Activated CD4-positive, alpha-beta T cell treated with anti-CD3 and anti-CD28 coated beads, Interleukin-2, amount 50 U/mL, for 4 hours (primary cell): Measurements from ENCODE around the gene CAMTA2.
A peak's percentile ranks its signal among the peaks of the same experiment; 100 is the strongest.

ENCODE experiments used
- DNase-seq, 2 experiments: peaks; one replicate each; pipeline ENCODE4 v3.0.0-alpha.2; 2020

Gene CAMTA2

DNA sequence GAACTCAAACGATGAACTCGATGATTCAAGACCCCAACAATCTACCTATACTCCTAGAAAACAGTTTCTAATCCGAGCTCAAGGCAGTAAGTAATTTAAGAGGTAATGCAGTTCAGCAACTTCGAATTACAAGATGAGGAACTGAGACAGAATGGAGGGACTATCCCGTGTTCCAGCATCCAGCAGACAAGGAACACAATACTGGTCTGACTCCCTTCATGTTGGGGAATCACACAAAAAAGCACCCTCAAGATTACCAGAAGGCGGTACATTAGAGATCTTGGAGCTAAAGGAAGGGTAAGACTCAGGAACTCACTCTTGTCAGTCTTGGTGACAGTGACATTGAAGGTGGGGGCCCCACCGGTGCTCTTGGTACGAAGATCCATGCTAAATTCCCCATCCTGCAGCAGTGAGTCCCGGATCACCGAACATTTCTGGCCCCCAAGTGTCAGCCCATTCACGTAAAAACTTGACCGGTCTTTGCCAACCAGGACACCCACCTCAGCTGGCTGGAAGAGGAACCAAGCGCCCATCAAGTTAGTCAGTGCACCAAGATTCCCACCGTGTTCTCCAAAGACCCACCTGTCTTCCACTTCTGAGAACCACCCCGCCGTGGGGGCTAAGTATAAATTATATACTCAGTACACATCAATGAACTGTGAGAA is 41.0 kb downstream of the CAMTA2 start:
- no peak for DNase-seq

DNA sequence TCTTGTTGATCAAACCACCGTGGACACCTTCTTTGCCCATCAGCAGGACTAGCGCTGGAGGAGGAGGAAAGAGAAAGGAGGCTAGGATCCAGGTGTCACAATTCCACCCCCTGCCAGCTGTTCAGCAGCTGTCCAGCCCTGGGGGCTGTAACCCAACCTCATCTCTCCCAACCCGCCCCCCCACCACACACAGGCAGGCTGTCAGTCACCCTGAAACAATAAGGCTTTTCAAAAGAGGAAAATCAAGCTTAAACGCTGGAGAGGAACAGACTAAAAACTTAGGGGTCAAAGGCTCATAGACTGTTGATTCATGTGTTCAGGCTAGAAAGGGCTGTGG is 41.6 kb downstream of the CAMTA2 start:
- DNase-seq = no peak

DNA sequence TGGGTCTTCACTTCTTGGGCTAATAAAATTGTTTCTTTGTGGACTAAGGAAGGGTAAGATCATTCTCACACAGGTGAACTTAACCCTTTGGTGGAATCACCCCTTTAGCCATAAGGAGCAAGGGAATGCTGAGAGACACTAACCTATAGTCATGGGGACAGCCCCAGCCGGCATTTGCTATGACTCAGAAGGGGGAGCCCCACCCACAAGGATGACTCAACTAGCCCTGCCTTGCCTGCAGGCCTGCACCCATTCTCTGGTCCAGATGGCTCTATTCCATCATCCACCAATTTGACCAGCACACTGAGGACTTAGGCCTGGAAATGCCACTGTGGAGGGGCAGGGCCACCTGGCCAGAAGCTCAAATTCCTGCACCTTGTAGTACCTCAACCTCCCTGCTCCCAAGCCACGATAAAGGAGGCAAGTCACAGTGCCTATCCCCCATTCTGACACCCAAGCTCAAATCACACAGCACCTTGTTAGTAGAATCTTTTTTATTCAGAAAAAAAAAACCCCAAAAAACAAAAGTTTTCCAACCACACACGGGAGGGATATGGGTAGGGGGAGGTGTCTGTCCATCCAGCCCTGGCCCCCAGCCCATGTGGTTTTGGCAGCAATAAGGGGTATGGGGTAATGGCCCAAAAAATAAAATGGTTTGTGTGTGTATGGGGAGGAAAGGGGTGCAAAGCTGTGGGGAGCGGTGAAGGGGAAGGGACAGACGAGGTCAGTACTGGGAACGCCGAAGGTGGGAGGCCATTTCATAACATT is 42.1 kb downstream of the CAMTA2 start:
- peak; percentile 82 to 83 for DNase-seq

DNA sequence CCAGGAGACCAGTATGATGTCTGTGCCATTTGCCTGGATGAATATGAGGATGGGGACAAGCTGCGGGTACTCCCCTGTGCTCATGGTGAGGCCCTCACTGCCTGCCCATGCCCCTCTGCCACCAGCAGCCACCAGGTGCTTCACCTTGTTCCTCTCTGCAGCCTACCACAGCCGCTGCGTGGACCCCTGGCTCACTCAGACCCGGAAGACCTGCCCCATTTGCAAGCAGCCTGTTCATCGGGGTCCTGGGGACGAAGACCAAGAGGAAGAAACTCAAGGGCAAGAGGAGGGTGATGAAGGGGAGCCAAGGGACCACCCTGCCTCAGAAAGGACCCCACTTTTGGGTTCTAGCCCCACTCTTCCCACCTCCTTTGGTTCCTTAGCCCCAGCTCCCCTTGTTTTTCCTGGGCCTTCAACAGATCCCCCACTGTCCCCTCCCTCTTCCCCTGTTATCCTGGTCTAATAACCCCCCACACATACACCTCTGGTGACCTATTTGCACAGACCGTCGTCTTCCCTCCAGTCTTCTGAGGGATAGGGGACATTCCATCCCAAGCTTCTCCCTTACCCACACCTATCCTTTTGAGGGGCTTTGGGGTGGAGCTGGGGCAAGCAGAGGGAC is 42.8 kb downstream of the CAMTA2 start:
- DNase-seq = no peak

DNA sequence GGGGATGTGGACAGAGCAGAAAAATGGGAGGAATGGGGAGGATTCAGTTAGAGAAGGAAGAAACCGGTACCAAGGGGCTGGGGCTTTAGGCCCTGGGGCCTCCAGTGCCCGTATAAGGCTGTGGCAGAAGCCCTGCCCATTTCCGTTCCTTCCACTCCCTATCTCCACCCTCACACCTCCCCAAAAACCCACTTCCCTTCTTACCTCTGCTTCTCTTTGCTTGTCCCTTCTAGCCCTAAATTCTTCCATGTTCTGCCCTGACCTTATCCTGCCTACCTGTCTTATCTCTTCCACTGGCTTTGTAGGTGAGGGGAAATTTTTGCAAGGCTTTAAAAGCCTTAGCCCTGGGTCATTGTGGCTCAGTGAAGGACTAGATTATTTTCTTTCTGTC is 43.3 kb downstream of the CAMTA2 start:
- DNase-seq = no peak

DNA sequence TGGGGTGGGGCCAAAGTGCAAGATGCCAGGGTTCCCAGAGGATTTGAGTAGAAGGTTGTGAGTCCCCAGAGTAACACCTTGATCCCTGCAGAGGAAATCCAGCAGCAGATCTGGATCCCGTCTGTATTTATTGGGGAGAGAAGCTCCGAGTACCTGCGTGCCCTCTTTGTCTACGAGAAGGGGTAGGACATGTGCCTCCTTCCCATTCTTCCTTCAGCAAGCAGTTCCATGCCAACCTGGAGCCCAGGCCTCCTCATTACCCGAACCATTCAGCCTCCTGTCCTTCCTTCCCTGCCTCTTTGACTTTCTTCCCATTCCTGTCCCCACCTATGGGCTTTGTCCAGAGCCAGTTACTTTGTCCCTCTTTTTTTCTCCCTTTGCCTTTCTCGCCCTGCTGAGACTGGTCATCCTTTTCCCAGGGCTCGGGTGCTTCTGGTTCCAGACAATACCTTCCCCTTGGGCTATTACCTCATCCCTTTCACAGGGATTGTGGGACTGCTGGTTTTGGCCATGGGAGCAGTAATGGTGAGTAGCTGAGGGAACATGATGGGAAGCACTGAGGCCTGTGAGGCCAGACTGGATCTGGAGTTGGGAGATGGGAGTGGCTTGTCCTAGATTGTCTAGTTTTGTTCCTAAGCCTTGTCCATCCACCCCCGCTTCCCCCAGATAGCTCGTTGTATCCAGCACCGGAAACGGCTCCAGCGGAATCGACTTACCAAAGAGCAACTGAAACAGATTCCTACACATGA is 44.5 kb downstream of the CAMTA2 start:
- no peak for DNase-seq

DNA sequence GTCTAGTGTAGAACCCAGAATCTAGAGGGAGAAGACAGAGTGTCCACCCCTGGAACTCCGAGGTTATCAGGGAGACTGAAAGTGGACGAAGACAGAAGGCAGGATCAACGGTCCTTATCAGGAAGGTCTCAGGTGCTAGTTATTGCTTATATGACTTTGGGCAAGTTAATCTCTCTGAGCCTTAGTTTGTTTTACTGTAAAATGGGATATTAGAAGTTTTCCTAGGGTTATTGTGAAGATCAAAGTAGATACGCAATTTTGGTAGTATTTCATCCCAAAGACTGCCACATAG is 46.2 kb downstream of the CAMTA2 start:
- no peak for DNase-seq

DNA sequence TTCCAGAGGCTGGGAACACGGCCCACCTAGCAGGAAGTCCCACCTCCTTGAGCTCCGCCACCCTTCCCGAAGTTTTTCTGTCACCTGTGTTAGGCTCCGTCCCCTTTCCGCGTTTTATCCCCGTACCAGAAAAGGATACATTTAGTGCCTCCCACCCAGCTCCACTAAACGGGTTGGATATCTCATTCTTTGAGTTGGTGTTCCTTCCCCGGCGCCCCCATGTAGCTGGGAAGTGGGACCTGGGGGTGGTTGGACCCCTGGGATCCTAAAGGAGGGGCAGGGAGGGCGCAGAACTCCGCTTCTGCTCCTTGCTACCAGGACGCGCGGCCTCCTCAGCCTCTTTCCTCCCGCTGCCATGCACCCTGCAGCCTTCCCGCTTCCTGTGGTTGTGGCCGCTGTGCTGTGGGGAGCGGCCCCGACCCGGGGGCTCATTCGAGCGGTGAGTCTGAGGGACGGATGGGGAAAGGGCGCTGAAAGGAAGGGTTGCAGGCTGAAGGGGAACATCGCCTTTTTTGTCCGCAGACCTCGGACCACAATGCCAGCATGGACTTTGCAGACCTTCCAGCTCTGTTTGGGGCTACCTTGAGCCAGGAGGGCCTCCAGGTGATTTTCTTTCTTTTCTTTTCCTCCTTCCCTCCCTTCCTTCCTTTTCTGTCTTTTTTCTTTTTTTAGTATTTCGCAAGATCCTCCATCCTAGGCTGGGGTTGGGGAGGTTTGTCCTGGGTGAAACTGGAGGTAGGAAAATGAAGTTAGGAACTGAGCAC is 46.7 kb downstream of the CAMTA2 start:
- no peak for DNase-seq

DNA sequence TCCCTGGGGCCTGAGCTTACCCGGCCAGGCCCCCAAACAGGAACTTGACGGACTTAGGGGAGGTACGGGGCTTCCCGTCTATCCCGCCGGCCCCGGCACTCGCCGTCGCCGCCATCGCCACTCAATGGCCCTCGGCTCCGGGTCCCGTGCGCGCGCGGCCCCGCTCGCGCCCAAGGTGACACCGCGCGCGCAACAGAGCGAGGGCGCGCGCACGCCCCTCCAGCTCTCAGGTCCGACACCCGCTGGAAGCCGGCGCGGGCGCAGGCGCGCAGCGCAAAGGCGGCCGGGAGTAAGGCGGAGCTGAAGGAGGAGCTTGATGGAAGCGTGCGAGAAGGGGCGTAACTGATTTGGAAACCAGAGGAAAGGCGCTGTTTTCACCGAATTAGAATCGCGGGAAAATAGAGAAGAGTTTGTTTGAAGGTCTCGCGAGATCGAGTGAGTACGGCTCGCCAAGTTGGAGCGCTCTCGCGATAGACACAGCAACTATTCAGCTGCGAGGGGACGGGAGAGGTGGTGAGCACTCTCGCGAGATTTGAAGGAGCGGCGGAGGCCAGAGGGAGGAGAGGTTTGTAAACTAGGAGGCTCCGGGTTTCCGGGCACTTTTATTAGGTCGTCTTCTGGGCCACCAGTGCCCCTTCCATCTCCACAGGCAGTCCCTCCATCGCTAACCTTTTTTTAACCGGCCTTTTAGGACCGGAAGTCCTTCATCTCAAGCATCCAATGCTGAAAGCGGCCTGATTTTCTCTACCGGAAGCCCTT is 47.5 kb downstream of the CAMTA2 start, which contains the start of the genes RNF167 and SLC25A11:
TSS of gene RNF167 (plus strand) at position 473 of the 759 bp plus-strand sequence. CDS start 642 bp downstream, outside the sequence.
TSS of gene SLC25A11 (minus strand) at position 251 of the 759 bp plus-strand sequence. CDS start at position 115, 136 bp downstream.
- DNase-seq = peak; percentile 91 to 95

DNA sequence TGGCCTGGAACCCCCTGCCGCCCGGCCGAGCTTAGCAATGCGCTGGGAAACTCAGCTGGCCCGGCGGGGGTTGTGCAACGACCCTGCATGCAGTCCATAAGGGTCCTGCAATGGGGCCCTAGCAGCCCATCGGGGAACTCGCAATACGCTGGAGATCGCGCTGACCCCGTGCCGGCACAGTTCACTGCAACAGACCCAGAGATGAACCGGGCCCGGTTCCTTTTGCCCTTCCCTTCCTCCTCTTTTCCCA is 48.0 kb downstream of the CAMTA2 start:
- no peak for DNase-seq

DNA sequence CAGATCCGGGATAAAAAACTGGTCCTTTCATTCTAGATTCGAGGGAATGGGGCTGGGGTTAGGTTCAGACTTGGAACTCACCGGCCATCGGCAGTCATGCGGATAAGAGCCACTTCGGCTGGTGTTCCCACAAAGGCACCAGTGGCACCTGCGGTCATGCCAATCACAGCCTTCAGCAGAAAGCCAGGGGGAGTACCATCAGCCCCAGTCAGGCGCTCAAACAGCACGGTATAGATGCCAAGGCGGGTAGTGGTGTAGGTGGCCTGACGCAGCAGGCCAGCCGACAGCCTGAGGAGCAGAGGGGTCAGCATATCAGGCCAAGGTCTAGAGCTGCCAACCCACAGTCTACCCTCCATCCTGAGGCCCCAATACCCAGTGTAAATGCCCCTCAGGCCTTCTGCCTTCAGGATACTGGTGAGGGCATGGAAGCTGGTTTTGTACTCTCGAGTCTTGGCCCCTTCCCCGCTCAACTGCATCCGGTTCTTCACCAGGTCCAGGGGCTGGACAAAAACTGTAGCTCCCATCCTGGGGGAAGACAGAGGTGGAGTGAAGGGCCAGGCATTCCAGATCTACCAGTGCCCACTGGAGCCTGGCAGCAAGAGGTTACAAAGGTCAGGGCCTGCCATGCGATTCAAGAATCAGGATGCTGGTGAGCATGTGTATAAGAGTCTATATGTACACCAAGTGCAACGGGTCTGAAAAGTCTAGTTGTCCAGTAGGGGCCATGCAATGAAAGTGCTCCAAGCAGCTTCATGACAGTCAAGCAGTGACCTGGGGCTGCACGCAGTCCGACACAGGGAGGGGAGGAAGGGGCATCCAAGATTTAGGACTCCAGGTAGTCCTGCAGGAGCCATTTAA is 48.6 kb downstream of the CAMTA2 start:
- no peak for DNase-seq

DNA sequence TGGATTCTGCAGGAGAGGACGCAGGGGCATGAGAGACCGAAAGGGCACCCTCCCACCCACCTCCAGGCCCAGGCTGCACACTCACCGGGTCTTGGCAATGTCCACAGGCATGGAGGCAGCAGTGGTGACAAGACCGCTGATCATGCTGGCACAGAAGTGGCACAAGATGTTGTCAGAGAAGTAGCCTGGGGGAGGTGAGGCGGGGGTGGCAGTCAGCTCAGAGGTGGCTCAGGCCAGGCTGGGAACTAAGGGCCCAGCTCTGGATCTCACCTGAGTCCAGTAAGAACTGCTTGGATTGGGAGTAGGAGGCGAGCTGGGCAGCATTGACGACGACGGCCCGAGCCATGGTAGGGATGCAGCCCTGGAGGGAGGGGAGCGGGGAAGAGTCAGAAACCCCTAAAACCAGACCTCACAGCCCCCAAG is 49.4 kb downstream of the CAMTA2 start:
- no peak for DNase-seq

DNA sequence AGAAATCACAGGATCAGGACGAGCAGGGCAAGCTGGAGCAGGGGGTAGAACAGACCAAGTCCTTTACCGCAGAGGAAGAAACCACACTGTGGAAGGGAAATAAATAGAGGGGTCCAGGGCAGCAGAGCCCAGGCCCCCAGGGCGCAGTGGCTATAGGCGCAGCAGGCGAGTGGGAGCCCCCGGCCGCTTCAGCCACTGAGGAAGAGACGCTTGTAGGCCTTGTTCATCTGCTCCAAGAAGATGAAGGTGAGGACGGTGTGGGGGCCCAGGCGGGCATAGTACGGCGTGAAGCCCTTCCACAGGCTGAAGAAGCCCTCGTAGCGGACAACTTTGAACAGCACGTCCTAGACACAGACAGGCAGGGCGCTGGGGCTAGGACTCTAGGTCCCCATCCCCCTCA is 49.9 kb downstream of the CAMTA2 start:
- DNase-seq = no peak

DNA sequence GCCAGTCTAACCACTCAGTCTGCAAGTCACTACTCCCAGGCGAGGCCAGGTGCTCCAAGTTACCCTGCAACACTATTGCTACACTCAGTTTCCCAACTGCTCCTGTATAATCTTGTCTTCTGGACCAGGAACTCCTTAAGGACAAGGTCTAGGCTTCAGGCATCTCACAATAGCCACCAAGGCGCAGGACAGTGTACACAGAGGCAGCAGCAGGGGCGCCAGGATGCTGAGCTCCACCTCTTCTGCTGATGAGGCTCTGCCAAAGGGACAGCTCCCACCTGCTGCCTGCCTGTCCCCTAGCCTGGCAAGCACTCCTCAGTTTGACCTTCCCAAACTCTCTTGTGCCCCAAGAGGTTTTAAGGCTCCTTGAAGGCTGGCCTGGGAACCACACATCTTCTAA is 51.0 kb downstream of the CAMTA2 start:
- DNase-seq = no peak

DNA sequence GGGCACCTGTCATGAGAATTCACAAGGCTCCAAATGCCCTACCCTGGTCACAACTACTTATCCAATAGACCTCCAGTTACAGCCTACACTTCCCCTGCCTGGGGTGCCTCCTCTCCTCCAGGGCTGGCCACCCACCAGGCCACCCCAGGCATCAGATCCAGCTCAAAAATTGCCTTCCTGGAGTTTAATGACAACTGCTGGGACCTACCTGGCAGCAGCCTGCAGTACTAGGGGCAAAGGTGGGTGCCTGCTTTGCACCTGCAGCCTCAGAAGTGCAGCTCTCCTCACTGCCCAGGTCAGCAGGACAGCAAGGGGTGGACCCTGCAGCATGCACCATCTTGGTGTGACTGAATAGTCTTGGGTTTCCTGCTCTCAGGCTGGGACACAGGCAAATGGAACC is 51.8 kb downstream of the CAMTA2 start:
- DNase-seq = no peak

DNA sequence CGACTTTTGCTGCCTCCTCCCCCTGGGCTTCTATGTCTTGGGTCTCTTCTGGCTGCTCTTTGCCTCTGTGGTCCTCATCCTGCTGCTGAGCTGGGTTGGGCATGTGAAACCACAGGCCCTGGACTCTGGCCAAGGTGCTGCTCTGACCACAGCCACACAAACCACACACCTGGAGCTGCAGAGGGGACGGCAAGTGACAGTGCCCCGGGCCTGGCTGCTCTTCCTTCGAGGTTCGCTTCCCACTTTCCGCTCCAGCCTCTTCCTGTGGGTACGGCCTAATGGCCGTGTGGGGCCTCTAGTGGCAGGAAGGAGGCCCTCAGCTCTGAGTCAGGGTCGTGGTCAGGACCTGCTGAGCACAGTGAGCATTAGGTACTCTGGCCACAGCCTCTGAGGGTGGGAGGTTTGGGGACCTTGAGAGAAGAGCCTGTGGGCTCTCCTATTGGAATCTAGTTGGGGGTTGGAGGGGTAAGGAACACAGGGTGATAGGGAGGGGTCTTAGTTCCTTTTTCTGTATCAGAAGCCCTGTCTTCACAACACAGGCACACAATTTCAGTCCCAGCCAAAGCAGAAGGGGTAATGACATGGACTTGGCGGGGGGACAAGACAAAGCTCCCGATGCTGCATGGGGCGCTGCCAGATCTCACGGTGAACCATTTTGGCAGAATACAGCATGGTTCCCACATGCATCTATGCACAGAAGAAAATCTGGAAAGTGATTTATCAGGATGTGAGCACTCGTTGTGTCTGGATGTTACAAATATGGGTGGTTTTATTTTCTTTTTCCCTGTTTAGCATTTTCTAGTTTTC is 53.1 kb downstream of the CAMTA2 start:
- no peak for DNase-seq

DNA sequence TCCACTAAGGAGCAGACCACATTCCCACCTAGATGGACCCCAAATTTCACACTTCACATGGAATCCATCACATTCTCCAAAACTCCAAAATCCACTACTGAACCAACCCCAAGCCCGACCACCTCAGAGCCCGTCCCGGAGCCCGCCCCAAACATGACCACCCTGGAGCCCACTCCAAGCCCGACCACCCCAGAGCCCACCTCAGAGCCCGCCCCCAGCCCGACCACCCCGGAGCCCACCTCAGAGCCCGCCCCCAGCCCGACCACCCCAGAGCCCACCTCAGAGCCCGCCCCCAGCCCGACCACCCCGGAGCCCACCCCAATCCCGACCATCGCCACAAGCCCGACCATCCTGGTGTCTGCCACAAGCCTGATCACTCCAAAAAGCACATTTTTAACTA is 53.8 kb downstream of the CAMTA2 start:
- DNase-seq = no peak

DNA sequence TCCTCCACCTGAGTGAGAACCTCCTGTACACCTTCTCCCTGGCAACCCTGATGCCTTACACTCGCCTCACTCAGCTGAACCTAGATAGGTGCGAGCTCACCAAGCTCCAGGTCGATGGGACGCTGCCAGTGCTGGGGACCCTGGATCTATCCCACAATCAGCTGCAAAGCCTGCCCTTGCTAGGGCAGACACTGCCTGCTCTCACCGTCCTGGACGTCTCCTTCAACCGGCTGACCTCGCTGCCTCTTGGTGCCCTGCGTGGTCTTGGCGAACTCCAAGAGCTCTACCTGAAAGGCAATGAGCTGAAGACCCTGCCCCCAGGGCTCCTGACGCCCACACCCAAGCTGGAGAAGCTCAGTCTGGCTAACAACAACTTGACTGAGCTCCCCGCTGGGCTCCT is 54.7 kb downstream of the CAMTA2 start:
- DNase-seq = no peak

DNA sequence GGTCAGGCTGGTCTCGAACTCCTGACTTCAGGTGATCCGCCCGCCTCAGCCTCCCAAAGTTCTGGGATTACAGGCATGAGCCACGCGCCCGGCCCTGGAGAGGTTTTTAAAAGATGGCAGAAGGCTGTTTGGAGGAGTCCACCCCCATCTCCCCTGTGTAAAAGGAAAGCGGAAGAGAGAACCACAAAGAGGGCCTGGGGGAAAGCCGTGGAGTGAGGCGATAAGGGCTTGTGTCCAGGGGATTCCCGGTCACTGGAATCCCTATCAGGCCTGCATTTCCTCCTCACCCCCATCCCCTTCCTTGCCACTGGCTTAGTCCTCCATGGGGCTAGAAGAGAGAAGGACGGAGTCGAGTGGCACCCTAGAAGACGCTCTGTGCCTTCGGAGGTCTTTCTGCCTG is 55.5 kb downstream of the CAMTA2 start, which contains the start of gene GP1BA:
TSS of gene GP1BA (plus strand) at position 315 of the 400 bp plus-strand sequence. CDS start 328 bp downstream, outside the sequence.
- no peak for DNase-seq

DNA sequence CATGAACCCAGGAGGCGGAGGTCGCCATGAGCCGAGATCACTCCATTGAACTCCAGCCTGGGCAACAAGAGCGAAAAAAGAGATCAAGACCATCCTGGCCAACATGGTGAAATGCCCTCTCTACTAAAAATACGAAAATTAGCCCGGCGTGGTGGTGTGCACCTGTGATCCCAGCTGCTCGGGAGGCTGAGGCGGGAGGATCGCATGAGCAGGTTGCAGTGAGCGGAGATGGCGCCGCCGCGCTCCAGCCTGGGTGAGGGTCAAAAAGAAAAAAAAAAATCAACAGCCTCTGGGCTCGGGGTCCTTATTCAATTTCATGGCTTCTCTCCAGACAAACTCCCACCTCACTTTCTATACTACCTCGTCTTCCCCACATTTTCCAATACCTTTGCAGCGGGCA is 58.6 kb downstream of the CAMTA2 start:
- no peak for DNase-seq
